Measurements from ENCODE around the gene POU4F2. TPM values are rescaled to one million over a fixed set of nuclear protein-coding genes. Genes with fewer than 3 reads are reported as not detected.

Gene POU4F2
- not detected in 2 replicates for total RNA-seq (ENCODE audit: low replicate concordance)

GRCh38 chr4:146638786-146639505 is at the start of gene POU4F2:
POU4F2 (plus strand) TSS chr4:146638893; CDS start chr4:146639141, 248 bp downstream.
- H3K4me1 ChIP-seq = peaks cover 9% of the 10 kb centered on the region
- no peaks in the 10 kb centered on the region for H3K36me3 ChIP-seq
- peaks cover 10% of the 10 kb centered on the region for H3F3A ChIP-seq (ENCODE audit: low read depth)
- H3K27me3 ChIP-seq = peaks cover 100% of the 10 kb centered on the region
- Mint-ChIP-seq H3K9me3 (peaks cover 2% of the 10 kb centered on the region), H3K36me3 (no peaks in the 10 kb centered on the region), H3K4me3 (peak within 1 kb of the TSS; percentile 85), H3K4me1 (peaks cover 33% of the 10 kb centered on the region), H3K27ac (no peak within 1 kb of the TSS), H3K27me3 (ENCODE audit: insufficient read depth, low read depth) (peaks cover 91% of the 10 kb centered on the region)
- peak within 1 kb of the TSS; percentile 56 for H3K4me3 ChIP-seq
- peaks cover 77% of the 10 kb centered on the region for H4K20me1 ChIP-seq (ENCODE audit: low read depth)
- H3K9ac ChIP-seq = no peak within 1 kb of the TSS
- no peak within 1 kb of the TSS for H3K27ac ChIP-seq
- no peak for TF ChIP-seq EZH2 (IDR thresholded peaks at IDR 0.05)
- TF ChIP-seq CTCF (IDR thresholded peaks at IDR 0.05) = no peak
- no peak for TF ChIP-seq EZH2phosphoT487 (IDR thresholded peaks at IDR 0.05)
- H3K79me2 ChIP-seq (ENCODE audit: low read depth) = no peaks in the 10 kb centered on the region
- peak; percentile 76 for DNase-seq (ENCODE audit: low spot score)
- H3K4me2 ChIP-seq = peak within 1 kb of the TSS; percentile 94
- no peaks in the 10 kb centered on the region for H3K9me3 ChIP-seq (ENCODE audit: low read depth)
- no peak within 1 kb of the TSS for H2AFZ ChIP-seq (replicated peaks)

GRCh38 chr4:146590801-146591200 is 47.9 kb upstream of the POU4F2 start:
- Histone ChIP-seq H4K20me1 (ENCODE audit: low read depth) (no peaks in the 10 kb centered on the region), H3F3A (ENCODE audit: low read depth) (no peaks in the 10 kb centered on the region), H3K4me2 (no peak overlapping the region), H3K9me3 (ENCODE audit: low read depth) (no peaks in the 10 kb centered on the region), H3K4me1 (no peaks in the 10 kb centered on the region), H3K36me3 (no peaks in the 10 kb centered on the region), H3K27ac (no peak overlapping the region), H3K79me2 (ENCODE audit: low read depth) (no peaks in the 10 kb centered on the region), H3K9ac (no peak overlapping the region), H2AFZ (replicated peaks) (no peak overlapping the region), H3K4me3 (no peak overlapping the region), H3K27me3 (no peaks in the 10 kb centered on the region)
- no peak for TF ChIP-seq CTCF (IDR thresholded peaks at IDR 0.05)
- TF ChIP-seq EZH2 (IDR thresholded peaks at IDR 0.05) = no peak
- TF ChIP-seq EZH2phosphoT487 (IDR thresholded peaks at IDR 0.05) = no peak
- DNase-seq (ENCODE audit: low spot score) = no peak
- Mint-ChIP-seq H3K4me3 (no peak overlapping the region), H3K27me3 (ENCODE audit: insufficient read depth, low read depth) (peaks cover 2% of the 10 kb centered on the region), H3K27ac (no peak overlapping the region), H3K9me3 (peaks cover 3% of the 10 kb centered on the region), H3K4me1 (no peaks in the 10 kb centered on the region), H3K36me3 (no peaks in the 10 kb centered on the region)

- peaks cover 3% of the 10 kb centered on the region for H3K9me3 Mint-ChIP-seq
- H3F3A ChIP-seq (ENCODE audit: low read depth) = no peaks in the 10 kb centered on the region
- no peak overlapping the region for H3K9ac ChIP-seq
- H3K36me3 Mint-ChIP-seq = no peaks in the 10 kb centered on the region
- no peaks in the 10 kb centered on the region for H3K79me2 ChIP-seq (ENCODE audit: low read depth)
- no peaks in the 10 kb centered on the region for H3K36me3 ChIP-seq
- DNase-seq (ENCODE audit: low spot score) = no peak
- TF ChIP-seq EZH2 (IDR thresholded peaks at IDR 0.05) (no peak), EZH2phosphoT487 (IDR thresholded peaks at IDR 0.05) (no peak), CTCF (IDR thresholded peaks at IDR 0.05) (no peak)
- no peak overlapping the region for H2AFZ ChIP-seq (replicated peaks)
- no peak overlapping the region for H3K4me3 ChIP-seq
- H3K4me1 Mint-ChIP-seq = no peaks in the 10 kb centered on the region
- no peak overlapping the region for H3K27ac ChIP-seq
- H3K4me1 ChIP-seq = no peaks in the 10 kb centered on the region
- no peaks in the 10 kb centered on the region for H4K20me1 ChIP-seq (ENCODE audit: low read depth)
- no peak overlapping the region for H3K4me3 Mint-ChIP-seq
- H3K27me3 ChIP-seq = no peaks in the 10 kb centered on the region
- H3K4me2 ChIP-seq = no peak overlapping the region
- no peaks in the 10 kb centered on the region for H3K9me3 ChIP-seq (ENCODE audit: low read depth)
- peaks cover 2% of the 10 kb centered on the region for H3K27me3 Mint-ChIP-seq (ENCODE audit: insufficient read depth, low read depth)
- no peak overlapping the region for H3K27ac Mint-ChIP-seq
These were observed 46.7 kb upstream of the POU4F2 start for GRCh38 chr4:146592019-146592418.
